Measurements from ENCODE around the gene KLHDC3. TPM values are rescaled to one million over a fixed set of nuclear protein-coding genes. Genes with fewer than 3 reads are reported as not detected.

KLHDC3 gene
- total RNA-seq, 3 donors from 2014 or later, result 53.4 to 84.1 (median 57.3) TPM

DNA sequence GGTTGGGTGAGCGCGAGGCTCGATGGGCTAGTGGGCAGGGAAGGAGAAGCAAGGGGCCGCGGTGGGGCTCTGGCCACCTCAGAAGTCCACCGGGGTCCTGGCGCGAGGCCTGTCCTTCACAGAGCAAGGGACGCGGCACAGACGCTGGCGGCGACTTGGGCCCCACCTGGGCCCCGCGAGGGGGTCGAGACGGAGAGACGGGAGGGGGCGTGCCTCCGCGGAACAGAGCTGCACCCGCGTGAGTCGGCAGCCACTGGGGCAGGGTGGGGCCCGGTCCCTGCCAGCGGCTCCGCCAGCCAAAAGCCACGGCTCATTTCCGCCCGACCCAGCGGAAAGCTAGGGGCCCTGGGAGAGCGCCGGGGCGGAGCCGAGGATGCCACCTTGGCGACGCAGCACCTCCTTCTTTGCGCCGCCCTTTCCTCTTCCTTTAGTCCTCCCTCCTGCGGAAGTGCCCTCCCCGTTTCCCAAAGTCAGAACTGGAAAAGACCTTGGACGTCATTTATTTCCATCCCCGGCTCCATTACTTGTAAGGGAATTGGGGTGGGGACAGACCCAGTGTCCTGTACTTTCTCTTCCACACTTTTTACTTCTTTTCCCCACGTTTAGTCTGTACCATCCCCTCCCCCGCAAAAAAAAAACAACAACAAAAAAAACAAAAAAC is 39.6 kb downstream of the KLHDC3 start, which contains the start of gene CUL7:
CUL7 (minus strand) TSS at position 307 of the 661 bp plus-strand sequence. CDS start 1,063 bp downstream, outside the sequence.
- Histone ChIP-seq H3K4me1 (ENCODE audit: low read depth) (peaks cover 9% of the 10 kb centered on the region), H3K9me3 (no peaks in the 10 kb centered on the region), H3K4me3 (peak within 1 kb of the TSS; percentile 37), H3K36me3 (ENCODE audit: low read depth) (no peaks in the 10 kb centered on the region)
- intact Hi-C loops (cut with DNase I, micrococcal nuclease), result no loop called here
- ATAC-seq (peak; percentile 99), DNase-seq (peak; percentile 96 to 97 (median 97))
- TF ChIP-seq CTCF (IDR thresholded peaks at IDR 0.05), result no peak

- Histone ChIP-seq H3K4me3 (no peak overlapping the region), H3K9me3 (no peaks in the 10 kb centered on the region), H3K36me3 (ENCODE audit: low read depth) (no peaks in the 10 kb centered on the region), H3K4me1 (ENCODE audit: low read depth) (peaks cover 9% of the 10 kb centered on the region)
- DNase-seq (peak; percentile 19 to 61 (median 56)), ATAC-seq (no peak)
- intact Hi-C loops (cut with DNase I, micrococcal nuclease), result no loop called here
- TF ChIP-seq CTCF (IDR thresholded peaks at IDR 0.05), result no peak
Observed at GRCh38 chr6:43054206-43054943, 40.3 kb downstream of the KLHDC3 start.

GRCh38 chr6:43055966-43056365 is 41.9 kb downstream of the KLHDC3 start:
- no peaks in the 10 kb centered on the region for H3K36me3 ChIP-seq (ENCODE audit: low read depth)
- no peaks in the 10 kb centered on the region for H3K9me3 ChIP-seq
- TF ChIP-seq CTCF (IDR thresholded peaks at IDR 0.05), result no peak
- ATAC-seq (no peak), DNase-seq (peak in 1 of 3 donors; percentile 25)
- intact Hi-C loops (cut with DNase I, micrococcal nuclease), result no loop called here
- H3K4me3 ChIP-seq, result no peak overlapping the region
- peaks cover 19% of the 10 kb centered on the region for H3K4me1 ChIP-seq (ENCODE audit: low read depth)

DNA sequence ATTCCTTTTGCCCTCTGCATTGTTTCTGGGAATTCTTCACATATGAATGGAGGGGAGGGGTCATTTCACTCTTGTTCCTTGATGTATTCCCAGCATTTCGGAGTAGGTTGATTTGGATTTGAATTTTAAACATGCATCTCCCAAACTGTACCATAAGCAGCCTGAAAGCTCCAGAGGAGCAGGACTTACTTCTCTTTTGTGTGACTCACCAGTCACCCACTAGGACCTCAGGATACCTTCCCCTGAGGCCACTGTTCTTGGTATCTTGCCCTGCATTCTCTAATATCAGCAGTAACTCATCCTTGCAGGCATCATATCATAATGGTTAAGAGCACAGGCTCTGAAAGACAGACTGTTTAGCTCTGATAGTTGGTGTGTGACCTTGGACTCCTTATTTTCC is 44.5 kb downstream of the KLHDC3 start:
- H3K9me3 ChIP-seq, result no peaks in the 10 kb centered on the region
- no peak overlapping the region for H3K4me3 ChIP-seq
- ATAC-seq (no peak), DNase-seq (no peak)
- H3K4me1 ChIP-seq (ENCODE audit: low read depth), result peaks cover 15% of the 10 kb centered on the region
- TF ChIP-seq CTCF (IDR thresholded peaks at IDR 0.05), result no peak
- intact Hi-C loops (cut with DNase I, micrococcal nuclease), result no loop called here
- H3K36me3 ChIP-seq (ENCODE audit: low read depth), result no peaks in the 10 kb centered on the region

DNA sequence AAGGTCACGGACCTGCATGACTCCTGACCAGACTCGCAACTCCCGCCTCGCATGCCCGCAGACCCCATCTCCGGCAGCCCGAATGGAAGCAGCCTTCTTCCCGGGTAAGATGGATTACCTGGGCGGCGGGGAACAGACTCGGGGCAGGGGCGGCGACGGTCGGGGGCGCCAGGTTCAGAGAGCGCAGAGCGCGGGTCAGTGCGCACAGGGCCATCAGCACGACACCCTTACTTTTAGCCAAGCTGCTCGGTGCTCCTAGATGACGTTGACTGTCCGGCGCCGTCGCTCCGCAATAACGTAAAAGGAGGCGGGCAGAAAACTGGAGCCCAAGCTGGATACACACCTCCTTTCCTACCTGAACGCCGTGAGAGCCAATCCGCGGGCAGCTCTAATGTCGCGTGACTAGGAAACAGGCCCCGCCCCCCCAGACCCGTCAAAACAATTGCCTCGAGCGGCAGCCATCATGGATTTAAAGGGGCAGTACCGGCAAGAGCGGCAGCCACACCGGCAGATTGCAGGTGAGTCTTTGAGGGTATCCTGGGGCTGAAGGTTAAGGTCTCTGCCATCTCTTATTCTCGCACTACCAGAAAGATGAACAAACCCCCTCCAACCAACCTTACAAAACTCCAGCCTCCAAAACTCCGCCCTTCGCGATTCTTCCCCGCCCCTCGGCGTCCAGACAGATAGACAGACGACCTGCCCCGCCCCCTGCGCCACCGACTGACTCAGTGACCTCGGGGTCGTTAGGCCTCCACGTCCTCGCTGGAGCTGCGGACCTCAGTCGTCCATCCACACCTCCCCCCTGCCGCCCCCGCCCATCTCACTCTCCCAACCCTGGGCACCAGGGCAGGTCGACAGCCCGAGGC is 45.4 kb downstream of the KLHDC3 start, which contains the start of the genes KLC4 and MRPL2:
KLC4 (plus strand) TSS at position 464 of the 866 bp plus-strand sequence. CDS start 1,705 bp downstream, outside the sequence.
MRPL2 (minus strand) TSS at position 267 of the 866 bp plus-strand sequence; CDS start at position 214, 53 bp downstream.
- ATAC-seq (peak; percentile 90), DNase-seq (peak; percentile 98 to 99 (median 98))
- intact Hi-C loops (cut with DNase I, micrococcal nuclease), result no loop called here
- no peaks in the 10 kb centered on the region for H3K36me3 ChIP-seq (ENCODE audit: low read depth)
- no peak for TF ChIP-seq CTCF (IDR thresholded peaks at IDR 0.05)
- H3K4me1 ChIP-seq (ENCODE audit: low read depth), result peaks cover 15% of the 10 kb centered on the region
- peak within 1 kb of the TSS; percentile 66 for H3K4me3 ChIP-seq
- H3K9me3 ChIP-seq, result no peaks in the 10 kb centered on the region

All from mucosa of descending colon (tissue), 3 donors.